SK-N-SH (cell line): Measurements from ENCODE around the gene CMC1. TPM values are rescaled to one million over a fixed set of nuclear protein-coding genes. Genes with fewer than 3 reads are reported as not detected.

Source experiments
- CTCF ChIA-PET: fragments of 300-600, 350-600 bp; formaldehyde crosslinking; extraction: SDS; loops from one replicate; lab custom pipeline; 2021; lab: Yijun Ruan, JAX
- POLR2A ChIA-PET: fragments of 350-600 bp; sonication (Branson Sonifier 250); formaldehyde crosslinking; extraction: SDS; loops from one replicate; lab custom pipeline; 2020; ENCODE audit warnings: antibody characterized with exemption, inconsistent platforms; lab: Yijun Ruan, JAX
- DNase-seq: peaks from one replicate; pipeline ENCODE4 v3.0.0; 2012
- H2AFZ ChIP-seq: fragments of 200-600 bp; sonication (generic); 2 replicates; pipeline ENCODE4 v1.8.1; 2016; ENCODE audit warnings: antibody characterized with exemption, mild to moderate bottlenecking, low read depth
- H3F3A ChIP-seq: fragments of 200-600 bp; sonication (generic); replicated peaks from 2 replicates; pipeline ENCODE3; 2016; ENCODE audit warnings: antibody characterized with exemption, mild to moderate bottlenecking; ENCODE audit not compliant: insufficient read depth
- H3K27ac ChIP-seq, 2 experiments: fragments of 200-500 bp in 1 of 2; fragments of 200-600 bp in 1 of 2; sonication (Bioruptor generic) in 1 of 2; sonication (generic), shearing (Covaris generic) in 1 of 2; 2 replicates each; pipeline versions ENCODE4 v1.5.1 to v1.6.1; 2014 to 2016; ENCODE audit warnings: low read depth in 2 of 2, inconsistent platforms in 1 of 2, low read length in 1 of 2, mild to moderate bottlenecking in 1 of 2, mixed read lengths in 1 of 2
- H3K27me3 ChIP-seq: fragments of 200-600 bp; sonication (generic), shearing (Covaris generic); 2 replicates; pipeline ENCODE4 v1.6.1; 2016; ENCODE audit warnings: mixed run types; ENCODE audit not compliant: insufficient read depth
- H3K36me3 ChIP-seq, 2 experiments: fragments of 200-500 bp in 1 of 2; fragments of 200-600 bp in 1 of 2; sonication (Bioruptor generic) in 1 of 2; sonication (generic) in 1 of 2; replicated peaks in 1 of 2; 2 replicates each; pipeline versions ENCODE3 to v1.5.1; 2014 to 2016; ENCODE audit warnings: low read length in 1 of 2, mild to moderate bottlenecking in 1 of 2; ENCODE audit not compliant: insufficient read depth in 2 of 2, control insufficient read depth in 1 of 2
- H3K4me1 ChIP-seq, 2 experiments: fragments of 200-500 bp in 1 of 2; fragments of 200-600 bp in 1 of 2; sonication (Bioruptor generic) in 1 of 2; sonication (generic), shearing (Covaris generic) in 1 of 2; 2 replicates each; pipeline versions ENCODE4 v1.5.1 to v1.6.1; 2014 to 2016; ENCODE audit warnings: low read depth in 1 of 2, low read length in 1 of 2, mixed run types in 1 of 2; ENCODE audit not compliant: insufficient read depth in 2 of 2, control insufficient read depth in 1 of 2
- H3K4me2 ChIP-seq: fragments of 200-600 bp; sonication (generic), shearing (Covaris generic); 2 replicates; pipeline ENCODE4 v1.6.1; 2017; ENCODE audit warnings: mixed run types
- H3K4me3 ChIP-seq, 2 experiments: fragments of 200-500 bp in 1 of 2; fragments of 200-600 bp in 1 of 2; sonication (Bioruptor generic) in 1 of 2; sonication (generic), shearing (Covaris generic) in 1 of 2; 2 replicates each; pipeline versions ENCODE4 v1.5.1 to v1.8.1; 2014 to 2016; ENCODE audit warnings: low read depth in 2 of 2, inconsistent platforms in 1 of 2, low read length in 1 of 2, mild to moderate bottlenecking in 1 of 2, mixed read lengths in 1 of 2, moderate library complexity in 1 of 2
- H3K79me2 ChIP-seq: fragments of 200-600 bp; sonication (generic); 2 replicates; pipeline ENCODE4 v1.8.1; 2017; ENCODE audit warnings: mild to moderate bottlenecking; ENCODE audit not compliant: insufficient read depth
- H3K9ac ChIP-seq: fragments of 200-600 bp; sonication (generic); 2 replicates; pipeline ENCODE4 v1.6.1; 2017; ENCODE audit warnings: mixed run types
- H3K9me2 ChIP-seq: fragments of 200-600 bp; sonication (generic); 2 replicates; pipeline ENCODE4 v1.6.1; 2017; ENCODE audit warnings: mixed run types
- H3K9me3 ChIP-seq: fragments of 200-600 bp; sonication (generic); 2 replicates; pipeline ENCODE4 v1.6.1; 2017; ENCODE audit warnings: mixed run types, mild to moderate bottlenecking, moderate library complexity
- H4K20me1 ChIP-seq: fragments of 200-600 bp; sonication (generic); 2 replicates; pipeline ENCODE4 v1.6.1; 2017; ENCODE audit warnings: mild to moderate bottlenecking, mixed run types; ENCODE audit not compliant: insufficient read depth
- CHD2 ChIP-seq: fragments of 150-350 bp; IDR thresholded peaks from 2 replicates; pipeline ENCODE4 v1.6.1; 2018; ENCODE audit warnings: low read length; ENCODE audit not compliant: partially characterized antibody
- ELF1 ChIP-seq: IDR thresholded peaks from 2 replicates; pipeline ENCODE4 v1.4.0; 2012
- EP300 ChIP-seq, 2 experiments: IDR thresholded peaks; 2 replicates each; pipeline versions ENCODE4 v1.4.0 to v1.6.1; 2012; ENCODE audit warnings: borderline replicate concordance in 1 of 2, low read depth in 1 of 2, low read length in 1 of 2
- GABPA ChIP-seq: IDR thresholded peaks from 2 replicates; pipeline ENCODE4 v1.4.0; 2012; ENCODE audit warnings: low read depth, mild to moderate bottlenecking
- NRF1 ChIP-seq: IDR thresholded peaks from 2 replicates; pipeline ENCODE4 v1.6.1; 2012; ENCODE audit warnings: low read depth, mild to moderate bottlenecking, low read length
- PBX3 ChIP-seq: IDR thresholded peaks from 2 replicates; pipeline ENCODE4; 2012
- RCOR1 ChIP-seq: fragments of 150-350 bp; IDR thresholded peaks from 2 replicates; pipeline ENCODE4 v1.6.1; 2017; ENCODE audit warnings: antibody characterized with exemption, low read length
- REST ChIP-seq: IDR thresholded peaks from 2 replicates; pipeline ENCODE4 v1.6.1; 2012; ENCODE audit warnings: mild to moderate bottlenecking, low read depth, low read length, moderate library complexity
- RFX5 ChIP-seq: IDR thresholded peaks from 2 replicates; pipeline ENCODE4 v1.6.1; 2012; ENCODE audit warnings: mild to moderate bottlenecking, improper control_type of control experiment, low read length
- SIN3A ChIP-seq: IDR thresholded peaks from 2 replicates; pipeline ENCODE4 v1.6.1; 2012; ENCODE audit warnings: low read depth, mild to moderate bottlenecking, low read length, moderate library complexity, borderline replicate concordance
- TCF12 ChIP-seq: IDR thresholded peaks from 2 replicates; pipeline ENCODE4 v1.4.0; 2012
- TEAD4 ChIP-seq: IDR thresholded peaks from 2 replicates; pipeline ENCODE4 v1.4.0; 2012; ENCODE audit warnings: mild to moderate bottlenecking, borderline replicate concordance; ENCODE audit not compliant: insufficient read depth
- USF2 ChIP-seq: fragments of 150-350 bp; IDR thresholded peaks from 2 replicates; pipeline ENCODE4 v1.6.1; 2017; ENCODE audit warnings: antibody characterized with exemption, low read length, low read depth, borderline replicate concordance
- YY1 ChIP-seq: IDR thresholded peaks from 2 replicates; pipeline ENCODE4 v1.4.0; 2012; ENCODE audit warnings: low read depth, mild to moderate bottlenecking
- WGBS: methylation state at CpG from one replicate; pipeline ENCODE4 v1.1.6; 2017; ENCODE audit warnings: low lambda C conversion rate; 5-methylcytosine and 5-hydroxymethylcytosine counted together
- polyA plus RNA-seq, 3 experiments: library from polyadenylated mRNA; depleted of rRNA; stranded (reverse); fragments of >200 nt; gene quantifications; 2 replicates each; pipeline ENCODE4 v1.2.3, GENCODE V29; 2012

The CMC1 gene
- polyA plus RNA-seq, 1 of the 3 experiments (the other 2 are of a cell fraction), result 24.1 TPM

- DNase-seq, result no peak
- no peaks in the 10 kb centered on the region for H3K27me3 ChIP-seq
- no peak overlapping the region for H3K9ac ChIP-seq
- no peaks in the 10 kb centered on the region for H3K9me3 ChIP-seq
- H3K4me3 ChIP-seq, result no peak overlapping the region
- H3K4me2 ChIP-seq, result no peak overlapping the region
- CTCF ChIA-PET, result no interaction called here
- H3K36me3 ChIP-seq, result no peaks in the 10 kb centered on the region
- no peak for TF ChIP-seq ELF1
- no peak for TF ChIP-seq TEAD4
- no peak for TF ChIP-seq USF2
- no peak for TF ChIP-seq CHD2
- TF ChIP-seq REST, result no peak
- no peak for TF ChIP-seq YY1
- no peak for TF ChIP-seq NRF1
- TF ChIP-seq GABPA, result no peak
- no peak for TF ChIP-seq SIN3A
- TF ChIP-seq EP300 (IDR thresholded peaks at IDR 0.05; ENCODE audit: borderline replicate concordance in 1 of 2, low read depth in 1 of 2, low read length in 1 of 2), result no peak
- TF ChIP-seq PBX3, result no peak
- TF ChIP-seq TCF12, result no peak
- TF ChIP-seq RFX5, result no peak
- TF ChIP-seq RCOR1, result no peak
- H4K20me1 ChIP-seq, result no peaks in the 10 kb centered on the region
- no peaks in the 10 kb centered on the region for H3K9me2 ChIP-seq
- no peaks in the 10 kb centered on the region for H3K79me2 ChIP-seq
- 30% methylated on average over 2 of the region's 2 CpGs for WGBS
- no peak overlapping the region for H3K27ac ChIP-seq
- no peaks in the 10 kb centered on the region for H3F3A ChIP-seq
- H2AFZ ChIP-seq, result no peak overlapping the region
- no peaks in the 10 kb centered on the region for H3K4me1 ChIP-seq
- POLR2A ChIA-PET, result no interaction called here
These were observed 34.9 kb upstream of the CMC1 start for GRCh38 chr3:28206479-28206878.
